HEK293 (cell line): Measurements from ENCODE around the gene GPR89A.
A peak's percentile ranks its signal among the peaks of the same experiment; 100 is the strongest.

Experiments used
- CTCF ChIA-PET: fragments of 350-600 bp; formaldehyde crosslinking; extraction: SDS; loops from one replicate; lab custom pipeline; 2021; ENCODE audit warnings: antibody characterized with exemption; lab: Yijun Ruan, JAX
- POLR2A ChIA-PET: fragments of 300-600 bp; formaldehyde crosslinking; extraction: SDS; loops from one replicate; lab custom pipeline; 2020; ENCODE audit warnings: antibody characterized with exemption, inconsistent platforms; lab: Yijun Ruan, JAX
- H3K27ac ChIP-seq: fragments of 200-500 bp; sonication (Bioruptor generic); 2 replicates; pipeline ENCODE4 v1.5.1; 2014; ENCODE audit warnings: low read depth, low read length, control low read depth, inconsistent platforms; ENCODE audit errors: extremely low read depth
- H3K36me3 ChIP-seq, 2 experiments: fragments of 200-500 bp in 1 of 2; sonication (Bioruptor generic) in 1 of 2; 1 replicate in 1 of 2; 2 replicates in 1 of 2; pipeline ENCODE4 v1.5.1; 2014 to 2017; ENCODE audit warnings: inconsistent platforms in 2 of 2, low read length in 2 of 2; ENCODE audit not compliant: control insufficient read depth in 2 of 2, insufficient read depth in 1 of 2
- H3K4me1 ChIP-seq: fragments of 200-500 bp; sonication (Bioruptor generic); 2 replicates; pipeline ENCODE4 v1.5.1; 2014; ENCODE audit warnings: mild to moderate bottlenecking, low read length, inconsistent platforms; ENCODE audit not compliant: control insufficient read depth, insufficient read depth
- H3K4me3 ChIP-seq: 2 replicates; pipeline ENCODE4 v1.5.1; 2011; ENCODE audit warnings: low read depth, mild to moderate bottlenecking, control low read depth, low read length, moderate library complexity
- H3K9me3 ChIP-seq: fragments of 200-500 bp; sonication (Bioruptor generic); 2 replicates; pipeline ENCODE4 v1.5.1; 2014; ENCODE audit warnings: low read depth, low read length, inconsistent platforms; ENCODE audit not compliant: control insufficient read depth, insufficient read depth
- BCL11B ChIP-seq: fragments of 450-650 bp; formaldehyde crosslinking; IDR thresholded peaks from 2 replicates; pipeline ENCODE4 v1.5.1; 2016; ENCODE audit warnings: low read depth, missing biosample characterization, missing genetic modification characterization
- GLIS1 ChIP-seq: fragments of 450-650 bp; formaldehyde crosslinking; IDR thresholded peaks from 2 replicates; pipeline ENCODE4 v1.5.1; 2016; ENCODE audit warnings: missing biosample characterization, missing genetic modification characterization
- TCF7L2 ChIP-seq: IDR thresholded peaks from 2 replicates; pipeline ENCODE4 v1.6.1; 2011; ENCODE audit warnings: low read depth, mild to moderate bottlenecking, inconsistent platforms, low read length, moderate library complexity, borderline replicate concordance
- ZBTB1 ChIP-seq: fragments of 450-650 bp; formaldehyde crosslinking; IDR thresholded peaks from 2 replicates; pipeline ENCODE4 v1.5.1; 2016; ENCODE audit warnings: missing biosample characterization, missing genetic modification characterization
- ZBTB20 ChIP-seq: fragments of 450-650 bp; formaldehyde crosslinking; IDR thresholded peaks from 2 replicates; pipeline ENCODE4 v1.5.1; 2016; ENCODE audit warnings: missing biosample characterization, missing genetic modification characterization
- ZNF146 ChIP-seq: fragments of 450-650 bp; formaldehyde crosslinking; IDR thresholded peaks from 2 replicates; pipeline ENCODE4 v1.5.1; 2016; ENCODE audit warnings: missing biosample characterization, missing genetic modification characterization
- ZNF24 ChIP-seq: fragments of 450-650 bp; formaldehyde crosslinking; IDR thresholded peaks from 2 replicates; pipeline ENCODE4 v1.5.1; 2016; ENCODE audit warnings: missing biosample characterization, missing genetic modification characterization
- ZNF266 ChIP-seq: fragments of 450-650 bp; formaldehyde crosslinking; IDR thresholded peaks from 2 replicates; pipeline ENCODE4 v1.5.1; 2016; ENCODE audit warnings: missing biosample characterization, missing genetic modification characterization, low read depth
- ZNF404 ChIP-seq: fragments of 450-650 bp; formaldehyde crosslinking; IDR thresholded peaks from 2 replicates; pipeline ENCODE4 v1.5.1; 2017; ENCODE audit warnings: missing biosample characterization, missing genetic modification characterization
- ZNF473 ChIP-seq: fragments of 450-650 bp; formaldehyde crosslinking; IDR thresholded peaks from 2 replicates; pipeline ENCODE4 v1.5.1; 2017; ENCODE audit warnings: missing biosample characterization, missing genetic modification characterization
- ZNF600 ChIP-seq: fragments of 450-650 bp; formaldehyde crosslinking; IDR thresholded peaks from 2 replicates; pipeline ENCODE4 v1.5.1; 2016; ENCODE audit warnings: missing biosample characterization, missing genetic modification characterization
- ZNF621 ChIP-seq: fragments of 450-650 bp; formaldehyde crosslinking; IDR thresholded peaks from 2 replicates; pipeline ENCODE4 v1.5.1; 2017; ENCODE audit warnings: missing biosample characterization, missing genetic modification characterization
- ZNF837 ChIP-seq: fragments of 450-650 bp; formaldehyde crosslinking; IDR thresholded peaks from 2 replicates; pipeline ENCODE4 v1.5.1; 2016; ENCODE audit warnings: missing biosample characterization, missing genetic modification characterization
- TF ChIP-seq, protein P1 (sequence below): fragments of 450-650 bp; formaldehyde crosslinking; conservative IDR thresholded peaks from 2 replicates; pipeline ENCODE4 v1.5.1; 2016; ENCODE audit warnings: low read depth, missing biosample characterization, missing genetic modification characterization
- TF ChIP-seq, protein P2 (sequence below): fragments of 450-650 bp; formaldehyde crosslinking; IDR thresholded peaks from 2 replicates; pipeline ENCODE4 v1.5.1; 2017; ENCODE audit warnings: missing biosample characterization, missing genetic modification characterization
- TF ChIP-seq, protein P3 (sequence below): fragments of 450-650 bp; formaldehyde crosslinking; IDR thresholded peaks from 2 replicates; pipeline ENCODE4 v1.5.1; 2017; ENCODE audit warnings: missing biosample characterization, missing genetic modification characterization
- TF ChIP-seq, protein P4 (sequence below): fragments of 450-650 bp; IDR thresholded peaks from 2 replicates; pipeline ENCODE4 v1.5.1; 2018; ENCODE audit warnings: missing biosample characterization, mild to moderate bottlenecking, missing genetic modification characterization

The GPR89A gene

DNA sequence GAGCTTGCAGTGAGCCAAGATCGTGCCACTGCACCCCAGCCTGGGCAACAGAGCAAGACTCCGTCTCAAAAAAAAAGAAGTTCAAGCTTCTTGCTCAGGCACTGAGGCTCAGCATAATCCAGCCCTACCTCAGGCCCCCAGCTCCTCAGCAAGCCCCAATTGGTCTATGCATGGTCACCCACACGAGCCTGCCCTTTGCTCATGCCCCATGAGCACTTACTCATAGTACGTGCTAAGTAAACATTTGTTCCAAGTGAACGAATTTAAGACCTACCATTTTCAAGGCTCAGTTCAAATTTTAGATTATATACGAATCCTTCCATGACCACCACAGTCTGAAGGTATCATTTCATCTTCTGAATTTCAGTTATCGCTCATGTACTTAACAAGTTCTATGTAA, 95.0 kb downstream of the GPR89A start:
- Histone ChIP-seq H3K4me1 (no peaks in the 10 kb centered on the region), H3K9me3 (no peaks in the 10 kb centered on the region), H3K36me3 (no peaks in the 10 kb centered on the region), H3K27ac (no peak overlapping the region), H3K4me3 (no peak overlapping the region)
- TF ChIP-seq, protein P1, sequence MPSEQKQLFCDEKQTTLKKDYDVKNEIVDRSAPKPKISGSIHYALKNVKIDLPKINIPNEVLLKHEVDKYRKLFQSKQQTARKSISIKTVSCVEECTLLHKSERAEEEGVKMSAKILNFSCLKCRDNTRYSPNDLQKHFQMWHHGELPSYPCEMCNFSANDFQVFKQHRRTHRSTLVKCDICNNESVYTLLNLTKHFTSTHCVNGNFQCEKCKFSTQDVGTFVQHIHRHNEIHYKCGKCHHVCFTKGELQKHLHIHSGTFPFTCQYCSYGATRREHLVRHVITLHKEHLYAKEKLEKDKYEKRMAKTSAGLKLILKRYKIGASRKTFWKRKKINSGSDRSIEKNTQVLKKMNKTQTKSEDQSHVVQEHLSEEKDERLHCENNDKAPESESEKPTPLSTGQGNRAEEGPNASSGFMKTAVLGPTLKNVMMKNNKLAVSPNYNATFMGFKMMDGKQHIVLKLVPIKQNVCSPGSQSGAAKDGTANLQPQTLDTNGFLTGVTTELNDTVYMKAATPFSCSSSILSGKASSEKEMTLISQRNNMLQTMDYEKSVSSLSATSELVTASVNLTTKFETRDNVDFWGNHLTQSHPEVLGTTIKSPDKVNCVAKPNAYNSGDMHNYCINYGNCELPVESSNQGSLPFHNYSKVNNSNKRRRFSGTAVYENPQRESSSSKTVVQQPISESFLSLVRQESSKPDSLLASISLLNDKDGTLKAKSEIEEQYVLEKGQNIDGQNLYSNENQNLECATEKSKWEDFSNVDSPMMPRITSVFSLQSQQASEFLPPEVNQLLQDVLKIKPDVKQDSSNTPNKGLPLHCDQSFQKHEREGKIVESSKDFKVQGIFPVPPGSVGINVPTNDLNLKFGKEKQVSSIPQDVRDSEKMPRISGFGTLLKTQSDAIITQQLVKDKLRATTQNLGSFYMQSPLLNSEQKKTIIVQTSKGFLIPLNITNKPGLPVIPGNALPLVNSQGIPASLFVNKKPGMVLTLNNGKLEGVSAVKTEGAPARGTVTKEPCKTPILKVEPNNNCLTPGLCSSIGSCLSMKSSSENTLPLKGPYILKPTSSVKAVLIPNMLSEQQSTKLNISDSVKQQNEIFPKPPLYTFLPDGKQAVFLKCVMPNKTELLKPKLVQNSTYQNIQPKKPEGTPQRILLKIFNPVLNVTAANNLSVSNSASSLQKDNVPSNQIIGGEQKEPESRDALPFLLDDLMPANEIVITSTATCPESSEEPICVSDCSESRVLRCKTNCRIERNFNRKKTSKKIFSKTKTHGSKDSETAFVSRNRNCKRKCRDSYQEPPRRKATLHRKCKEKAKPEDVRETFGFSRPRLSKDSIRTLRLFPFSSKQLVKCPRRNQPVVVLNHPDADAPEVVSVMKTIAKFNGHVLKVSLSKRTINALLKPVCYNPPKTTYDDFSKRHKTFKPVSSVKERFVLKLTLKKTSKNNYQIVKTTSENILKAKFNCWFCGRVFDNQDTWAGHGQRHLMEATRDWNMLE (tag by site-specific recombination) = no peak
- no peak for TF ChIP-seq ZBTB1 (tag by site-specific recombination)
- TF ChIP-seq, protein P2, sequence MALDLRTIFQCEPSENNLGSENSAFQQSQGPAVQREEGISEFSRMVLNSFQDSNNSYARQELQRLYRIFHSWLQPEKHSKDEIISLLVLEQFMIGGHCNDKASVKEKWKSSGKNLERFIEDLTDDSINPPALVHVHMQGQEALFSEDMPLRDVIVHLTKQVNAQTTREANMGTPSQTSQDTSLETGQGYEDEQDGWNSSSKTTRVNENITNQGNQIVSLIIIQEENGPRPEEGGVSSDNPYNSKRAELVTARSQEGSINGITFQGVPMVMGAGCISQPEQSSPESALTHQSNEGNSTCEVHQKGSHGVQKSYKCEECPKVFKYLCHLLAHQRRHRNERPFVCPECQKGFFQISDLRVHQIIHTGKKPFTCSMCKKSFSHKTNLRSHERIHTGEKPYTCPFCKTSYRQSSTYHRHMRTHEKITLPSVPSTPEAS (tag by site-specific recombination) = no peak
- no peak for TF ChIP-seq BCL11B (tag by site-specific recombination)
- TF ChIP-seq, protein P3, sequence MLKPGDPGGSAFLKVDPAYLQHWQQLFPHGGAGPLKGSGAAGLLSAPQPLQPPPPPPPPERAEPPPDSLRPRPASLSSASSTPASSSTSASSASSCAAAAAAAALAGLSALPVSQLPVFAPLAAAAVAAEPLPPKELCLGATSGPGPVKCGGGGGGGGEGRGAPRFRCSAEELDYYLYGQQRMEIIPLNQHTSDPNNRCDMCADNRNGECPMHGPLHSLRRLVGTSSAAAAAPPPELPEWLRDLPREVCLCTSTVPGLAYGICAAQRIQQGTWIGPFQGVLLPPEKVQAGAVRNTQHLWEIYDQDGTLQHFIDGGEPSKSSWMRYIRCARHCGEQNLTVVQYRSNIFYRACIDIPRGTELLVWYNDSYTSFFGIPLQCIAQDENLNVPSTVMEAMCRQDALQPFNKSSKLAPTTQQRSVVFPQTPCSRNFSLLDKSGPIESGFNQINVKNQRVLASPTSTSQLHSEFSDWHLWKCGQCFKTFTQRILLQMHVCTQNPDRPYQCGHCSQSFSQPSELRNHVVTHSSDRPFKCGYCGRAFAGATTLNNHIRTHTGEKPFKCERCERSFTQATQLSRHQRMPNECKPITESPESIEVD = no peak
- TF ChIP-seq, protein P4, sequence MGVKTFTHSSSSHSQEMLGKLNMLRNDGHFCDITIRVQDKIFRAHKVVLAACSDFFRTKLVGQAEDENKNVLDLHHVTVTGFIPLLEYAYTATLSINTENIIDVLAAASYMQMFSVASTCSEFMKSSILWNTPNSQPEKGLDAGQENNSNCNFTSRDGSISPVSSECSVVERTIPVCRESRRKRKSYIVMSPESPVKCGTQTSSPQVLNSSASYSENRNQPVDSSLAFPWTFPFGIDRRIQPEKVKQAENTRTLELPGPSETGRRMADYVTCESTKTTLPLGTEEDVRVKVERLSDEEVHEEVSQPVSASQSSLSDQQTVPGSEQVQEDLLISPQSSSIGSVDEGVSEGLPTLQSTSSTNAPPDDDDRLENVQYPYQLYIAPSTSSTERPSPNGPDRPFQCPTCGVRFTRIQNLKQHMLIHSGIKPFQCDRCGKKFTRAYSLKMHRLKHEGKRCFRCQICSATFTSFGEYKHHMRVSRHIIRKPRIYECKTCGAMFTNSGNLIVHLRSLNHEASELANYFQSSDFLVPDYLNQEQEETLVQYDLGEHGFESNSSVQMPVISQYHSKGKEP (tag by site-specific recombination) = no peak
- TF ChIP-seq TCF7L2 = no peak
- TF ChIP-seq ZBTB20 (tag by site-specific recombination) = no peak
- TF ChIP-seq ZNF404 = no peak
- TF ChIP-seq ZNF600 (tag by site-specific recombination) = no peak
- no peak for TF ChIP-seq ZNF473 (tag by site-specific recombination)
- ChIA-PET POLR2A (no interaction called here), CTCF (interaction anchor here (0.6 to 1.1 kb wide), 3 partner anchors 18 to 129 kb away, joined by 3 read pairs; no protein-coding TSS in a partner anchor)

DNA sequence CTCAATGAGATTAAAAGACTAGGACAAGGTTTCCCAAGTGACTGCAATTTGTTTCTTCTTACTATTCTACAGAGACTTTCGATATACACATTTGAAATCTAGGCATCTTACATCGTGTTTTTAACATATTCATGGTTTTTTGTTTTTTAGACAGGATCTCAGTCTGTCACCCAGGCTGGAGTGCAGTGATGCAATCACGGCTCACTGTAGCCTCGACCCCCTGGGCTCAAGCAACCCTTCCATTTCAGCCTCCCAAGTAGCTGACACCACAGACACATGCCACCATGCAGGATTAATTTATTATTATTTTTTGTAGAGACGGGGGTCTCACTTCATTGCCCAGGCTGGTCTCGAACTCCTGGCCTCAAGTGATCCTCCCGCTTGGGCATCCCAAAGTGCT, 97.8 kb downstream of the GPR89A start:
- H3K27ac ChIP-seq = no peak overlapping the region
- no peaks in the 10 kb centered on the region for H3K9me3 ChIP-seq
- POLR2A ChIA-PET = no interaction called here

More for the DNA sequence above, 97.8 kb downstream of the GPR89A start:
- Histone ChIP-seq H3K4me1 (no peaks in the 10 kb centered on the region), H3K36me3 (no peaks in the 10 kb centered on the region), H3K4me3 (no peak overlapping the region)
- CTCF ChIA-PET = no interaction called here
- peak; percentile 57 for TF ChIP-seq GLIS1 (tag by site-specific recombination)
- TF ChIP-seq ZNF24 (tag by site-specific recombination) = no peak
- TF ChIP-seq, protein P4 (tag by site-specific recombination) = no peak
- TF ChIP-seq TCF7L2 = no peak
- TF ChIP-seq ZNF621 (tag by site-specific recombination) = no peak
- no peak for TF ChIP-seq ZNF146 (tag by site-specific recombination)
- TF ChIP-seq ZNF266 (tag by site-specific recombination) = no peak
- no peak for TF ChIP-seq ZNF837
